HepG2 (cell line): ENCODE data around the gene S100A8. TPM values are rescaled to one million over a fixed set of nuclear protein-coding genes. Genes with fewer than 3 reads are reported as not detected.

Experiments
- ATAC-seq: fragments of 200-7000 bp; cut with Tn5 transposase; 3 replicates; pipeline ENCODE4 v1.9.1; 2020; ENCODE audit warnings: mild to moderate bottlenecking, moderate library complexity
- BruUV-seq: library from RNA; stranded (reverse); fragments of 400-500 nt; replicated peaks from 2 replicates; lab custom pipeline; 2021; lab: Mats Ljungman, UMichigan
- CTCF ChIA-PET: fragments of 300-600 bp; formaldehyde crosslinking; extraction: SDS; loops from one replicate; lab custom pipeline; 2021; ENCODE audit warnings: low total read pairs, inconsistent platforms, low intra/inter-chr PET ratio; lab: Yijun Ruan, JAX
- POLR2A ChIA-PET: fragments of 350-600 bp; sonication (Branson Sonifier 250); formaldehyde crosslinking; loops from one replicate; lab custom pipeline; 2020; ENCODE audit warnings: antibody characterized with exemption, inconsistent platforms; lab: Yijun Ruan, JAX
- DNase-seq: peaks from one replicate; pipeline ENCODE4 v3.0.0-alpha.2; 2015; ENCODE audit warnings: low spot score
- FAIRE-seq: peaks from 3 replicates; lab custom pipeline; 2011; peaks lifted over from hg19 to GRCh38; lab: Jason Lieb, UNC
- H2AFZ ChIP-seq: one replicate; pipeline ENCODE4 v1.6.1; 2011; ENCODE audit warnings: low read length, inconsistent platforms
- H3K27ac ChIP-seq: fragments of 300-600 bp; 3 replicates; pipeline ENCODE4 v1.8.0; 2011; ENCODE audit warnings: mixed run types, mild to moderate bottlenecking, mixed read lengths, low read length, inconsistent platforms; ENCODE audit not compliant: insufficient read depth; ENCODE audit errors: extremely low read length
- H3K27me3 ChIP-seq, 2 experiments: fragments of 200-600 bp in 1 of 2; 2 replicates in 1 of 2; 3 replicates in 1 of 2; pipeline versions ENCODE4 v1.6.0 to v1.8.0; 2011; ENCODE audit warnings: low read length in 2 of 2, mild to moderate bottlenecking in 2 of 2, moderate library complexity in 2 of 2, inconsistent platforms in 1 of 2; ENCODE audit not compliant: insufficient read depth in 2 of 2, control insufficient read depth in 1 of 2
- H3K36me3 ChIP-seq, 2 experiments: fragments of 200-600 bp in 1 of 2; replicated peaks in 1 of 2; 2 replicates in 1 of 2; 3 replicates in 1 of 2; pipeline versions ENCODE4 v1.5.1 to v1.8.0; 2011; ENCODE audit warnings: low read length in 2 of 2, inconsistent platforms in 1 of 2; ENCODE audit not compliant: insufficient read depth in 2 of 2, control insufficient read depth in 1 of 2
- H3K4me1 ChIP-seq: 2 replicates; pipeline ENCODE4 v1.5.1; 2012; ENCODE audit warnings: low read length, inconsistent platforms; ENCODE audit not compliant: insufficient read depth
- H3K4me2 ChIP-seq: 2 replicates; pipeline ENCODE4 v1.6.0; 2011; ENCODE audit warnings: low read depth, low read length, inconsistent platforms
- H3K4me3 ChIP-seq, 3 experiments: fragments of 200-600 bp in 1 of 3; sonication (generic), shearing (Covaris generic) in 1 of 3; replicated peaks in 1 of 3; 2 replicates each; pipeline ENCODE4 v1.5.1; 2011 to 2016; ENCODE audit warnings: low read length in 3 of 3, inconsistent platforms in 2 of 3, low read depth in 2 of 3, mild to moderate bottlenecking in 2 of 3, control low read depth in 1 of 3, mixed read lengths in 1 of 3; ENCODE audit not compliant: insufficient read depth in 1 of 3
- H3K79me2 ChIP-seq: one replicate; pipeline ENCODE4 v1.6.1; 2011; ENCODE audit warnings: low read length, inconsistent platforms; ENCODE audit not compliant: insufficient read depth
- H3K9ac ChIP-seq: 2 replicates; pipeline ENCODE4 v1.6.0; 2011; ENCODE audit warnings: mild to moderate bottlenecking, low read depth, low read length, inconsistent platforms; ENCODE audit not compliant: insufficient read depth
- H3K9me3 ChIP-seq: 2 replicates; pipeline ENCODE4 v1.5.1; 2012; ENCODE audit warnings: mild to moderate bottlenecking, low read length
- H4K20me1 ChIP-seq: 2 replicates; pipeline ENCODE4 v1.6.0; 2011; ENCODE audit warnings: inconsistent platforms, mild to moderate bottlenecking, low read length, moderate library complexity; ENCODE audit not compliant: insufficient read depth
- RFX5 ChIP-seq: IDR thresholded peaks from 2 replicates; pipeline ENCODE4 v1.6.1; 2011; ENCODE audit warnings: low read depth, low read length, improper control_type of control experiment
- ZNF607 ChIP-seq: sonication (generic); formaldehyde crosslinking; IDR thresholded peaks from 2 replicates; pipeline ENCODE4 v1.5.1; 2020; ENCODE audit warnings: missing genetic modification reagents, mild to moderate bottlenecking, borderline replicate concordance
- WGBS: methylation state at CpG from one replicate; pipeline ENCODE4 v1.1.6; 2017; ENCODE audit warnings: low lambda C conversion rate; 5-methylcytosine and 5-hydroxymethylcytosine counted together
- in situ Hi-C: cut with HindIII; loops from 2 replicates; pipeline ENCODE4 v1.10.0; 2017; ENCODE audit warnings: low pct_unique_long_range_greater_than_20kb; ENCODE audit not compliant: extremely low pct_ligation_motif_present
- intact Hi-C: fragments of 100-400 bp; cut with micrococcal nuclease; formaldehyde crosslinking; loops from one replicate; pipeline ENCODE4 v1.10.0; 2022; ENCODE audit not compliant: unreplicated experiment
- polyA plus RNA-seq, 8 experiments: library from polyadenylated mRNA; depleted of rRNA in 3 of 8; stranded (reverse) in 7 of 8; unstranded in 1 of 8; fragments of >200 nt; fragmentation: Illumina TruSeq in 4 of 8; extraction: Trizol in 4 of 8; gene quantifications; 2 replicates each; pipeline versions ENCODE4 v1.2.1 to v1.2.3, GENCODE V29; 2011 to 2016; ENCODE audit warnings: low read depth in 4 of 8, missing spikeins in 1 of 8, mixed read lengths in 1 of 8; ENCODE audit not compliant: insufficient read depth in 1 of 8
- total RNA-seq, 5 experiments: library from RNA; depleted of rRNA; stranded (reverse); fragments of >200 nt; fragmentation: Illumina TruSeq; extraction: Trizol; gene quantifications; 2 replicates each; pipeline ENCODE4 v1.2.3, GENCODE V29; 2016; ENCODE audit warnings: low read depth in 1 of 5
- TF ChIP-seq, protein P1 (sequence below), 2 experiments: sonication (generic) in 1 of 2; formaldehyde crosslinking in 1 of 2; IDR thresholded peaks; 2 replicates each; pipeline versions ENCODE4 v1.4.0 to v1.6.1; 2016 to 2020; ENCODE audit warnings: borderline replicate concordance in 1 of 2, low read depth in 1 of 2, mild to moderate bottlenecking in 1 of 2, missing genetic modification reagents in 1 of 2

Gene S100A8
- total and polyA plus RNA-seq, 2 of the 13 experiments (the other 11 are each of a cell fraction or from before 2014, with no cell fraction given): not detected

DNA sequence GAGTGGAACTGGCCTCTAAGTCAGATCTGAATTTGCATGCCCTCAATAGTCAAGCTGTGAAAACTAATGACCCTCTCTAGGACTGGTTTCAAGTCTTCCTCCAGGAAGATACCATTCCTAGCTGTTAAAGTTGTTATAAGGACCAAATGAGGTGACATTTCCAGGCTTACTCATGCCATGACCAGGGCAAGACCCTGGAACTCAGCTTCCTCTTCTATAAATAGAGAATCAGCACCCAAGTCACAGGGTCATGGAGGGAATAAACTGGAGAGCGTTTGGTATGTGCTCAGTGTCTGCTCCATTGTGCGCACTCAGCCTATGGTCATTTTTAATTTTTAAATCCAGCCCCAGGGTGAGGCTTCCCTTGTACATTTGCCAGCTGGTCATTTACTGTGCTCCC is 30.7 kb downstream of the S100A8 start:
- intact Hi-C loops: no loop called here

More for the DNA sequence above, 30.7 kb downstream of the S100A8 start:
- no peaks in the 10 kb centered on the region for H4K20me1 ChIP-seq
- POLR2A ChIA-PET: no interaction called here
- WGBS: 75% methylated on average over 2 of the region's 2 CpGs
- H3K9ac ChIP-seq: no peak overlapping the region
- no peak overlapping the region for H3K27ac ChIP-seq
- H3K4me2 ChIP-seq: no peak overlapping the region
- no peak overlapping the region for H2AFZ ChIP-seq
- in situ Hi-C loops: no loop called here
- H3K4me3 ChIP-seq: no peak overlapping the region
- H3K27me3 ChIP-seq: peaks cover 0 to 1% of the 10 kb centered on the region in 2 experiments; a peak in 1 of 5 replicates
- BruUV-seq: no TSS peak
- ATAC-seq (no peak), DNase-seq (no peak), FAIRE-seq (no peak)
- H3K4me1 ChIP-seq: 0 out of 2 replicates have a peak, but pooled peaks cover 5% of the 10 kb centered on the region
- H3K79me2 ChIP-seq: no peaks in the 10 kb centered on the region
- H3K9me3 ChIP-seq: no peaks in the 10 kb centered on the region
- H3K36me3 ChIP-seq: no peaks in the 10 kb centered on the region
- TF ChIP-seq ZNF607 (CRISPR knock-in tag) (no peak), RFX5 (no peak)
- TF ChIP-seq, protein P1, sequence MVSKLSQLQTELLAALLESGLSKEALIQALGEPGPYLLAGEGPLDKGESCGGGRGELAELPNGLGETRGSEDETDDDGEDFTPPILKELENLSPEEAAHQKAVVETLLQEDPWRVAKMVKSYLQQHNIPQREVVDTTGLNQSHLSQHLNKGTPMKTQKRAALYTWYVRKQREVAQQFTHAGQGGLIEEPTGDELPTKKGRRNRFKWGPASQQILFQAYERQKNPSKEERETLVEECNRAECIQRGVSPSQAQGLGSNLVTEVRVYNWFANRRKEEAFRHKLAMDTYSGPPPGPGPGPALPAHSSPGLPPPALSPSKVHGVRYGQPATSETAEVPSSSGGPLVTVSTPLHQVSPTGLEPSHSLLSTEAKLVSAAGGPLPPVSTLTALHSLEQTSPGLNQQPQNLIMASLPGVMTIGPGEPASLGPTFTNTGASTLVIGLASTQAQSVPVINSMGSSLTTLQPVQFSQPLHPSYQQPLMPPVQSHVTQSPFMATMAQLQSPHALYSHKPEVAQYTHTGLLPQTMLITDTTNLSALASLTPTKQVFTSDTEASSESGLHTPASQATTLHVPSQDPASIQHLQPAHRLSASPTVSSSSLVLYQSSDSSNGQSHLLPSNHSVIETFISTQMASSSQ (IDR thresholded peaks at IDR 0.05; ENCODE audit: low read depth): no peak
- TF ChIP-seq, protein P1 (CRISPR knock-in tag; IDR thresholded peaks at IDR 0.05; ENCODE audit: borderline replicate concordance): no peak
- CTCF ChIA-PET: no interaction called here
